Measurements from ENCODE around the gene CFAP20DC. TPM values are rescaled to one million over a fixed set of nuclear protein-coding genes. Genes with fewer than 3 reads are reported as not detected.

Gene CFAP20DC
- total RNA-seq, 1 experiment from 2014 or later: 2.8 TPM

DNA sequence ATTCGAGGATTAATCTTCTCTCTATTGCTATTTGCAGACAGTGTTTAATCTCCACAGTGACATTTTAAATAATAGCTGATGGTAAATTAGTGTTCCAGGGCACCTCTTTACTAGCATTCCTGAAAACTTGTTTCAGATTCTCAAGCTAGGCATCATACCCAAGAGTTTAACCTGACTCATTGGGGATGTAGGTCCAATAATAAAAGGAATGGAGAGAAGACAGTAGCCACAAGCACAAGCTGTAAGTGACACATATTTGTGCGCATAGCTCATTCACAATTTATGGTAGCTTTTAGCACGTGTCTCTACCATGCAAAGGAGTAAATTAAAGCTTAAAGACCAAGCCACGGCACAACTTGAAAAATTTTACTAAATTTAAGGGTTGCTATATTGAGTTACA, 212.0 kb downstream of the CFAP20DC start:
- ChIA-PET POLR2A (no interaction called here), CTCF (no interaction called here)
- no peaks in the 10 kb centered on the region for H3K4me1 ChIP-seq
- Mint-ChIP-seq H3K9me3 (ENCODE audit: unreplicated experiment) (no peaks in the 10 kb centered on the region), H3K4me3 (ENCODE audit: unreplicated experiment) (no peak overlapping the region), H3K27ac (ENCODE audit: unreplicated experiment) (no peak overlapping the region), H3K4me1 (ENCODE audit: low read depth, unreplicated experiment) (no peaks in the 10 kb centered on the region), H3K36me3 (ENCODE audit: insufficient read depth, unreplicated experiment) (no peaks in the 10 kb centered on the region), H3K27me3 (ENCODE audit: insufficient read depth, unreplicated experiment) (peaks cover 7% of the 10 kb centered on the region)
- intact Hi-C loops (cut with micrococcal nuclease; ENCODE audit: unreplicated experiment): no loop called here
- no peak for DNase-seq
- no TSS peak for BruUV-seq (replicated peaks)
- H3K27me3 ChIP-seq (replicated peaks; ENCODE audit: control insufficient read depth, insufficient read depth, low read length): no peaks in the 10 kb centered on the region
- no peak overlapping the region for H3K4me3 ChIP-seq (ENCODE audit: low read depth, low read length)
- no peaks in the 10 kb centered on the region for H3K9me3 ChIP-seq
- no peaks in the 10 kb centered on the region for H3K36me3 ChIP-seq (ENCODE audit: control insufficient read depth, insufficient read depth, low read length)
- TF ChIP-seq, protein P1, sequence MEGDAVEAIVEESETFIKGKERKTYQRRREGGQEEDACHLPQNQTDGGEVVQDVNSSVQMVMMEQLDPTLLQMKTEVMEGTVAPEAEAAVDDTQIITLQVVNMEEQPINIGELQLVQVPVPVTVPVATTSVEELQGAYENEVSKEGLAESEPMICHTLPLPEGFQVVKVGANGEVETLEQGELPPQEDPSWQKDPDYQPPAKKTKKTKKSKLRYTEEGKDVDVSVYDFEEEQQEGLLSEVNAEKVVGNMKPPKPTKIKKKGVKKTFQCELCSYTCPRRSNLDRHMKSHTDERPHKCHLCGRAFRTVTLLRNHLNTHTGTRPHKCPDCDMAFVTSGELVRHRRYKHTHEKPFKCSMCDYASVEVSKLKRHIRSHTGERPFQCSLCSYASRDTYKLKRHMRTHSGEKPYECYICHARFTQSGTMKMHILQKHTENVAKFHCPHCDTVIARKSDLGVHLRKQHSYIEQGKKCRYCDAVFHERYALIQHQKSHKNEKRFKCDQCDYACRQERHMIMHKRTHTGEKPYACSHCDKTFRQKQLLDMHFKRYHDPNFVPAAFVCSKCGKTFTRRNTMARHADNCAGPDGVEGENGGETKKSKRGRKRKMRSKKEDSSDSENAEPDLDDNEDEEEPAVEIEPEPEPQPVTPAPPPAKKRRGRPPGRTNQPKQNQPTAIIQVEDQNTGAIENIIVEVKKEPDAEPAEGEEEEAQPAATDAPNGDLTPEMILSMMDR (IDR thresholded peaks at IDR 0.05; ENCODE audit: insufficient read depth in 1 of 2, low read depth in 1 of 2, low read length in 1 of 2, severe bottlenecking in 1 of 2, unreplicated experiment in 1 of 2): no peak

DNA sequence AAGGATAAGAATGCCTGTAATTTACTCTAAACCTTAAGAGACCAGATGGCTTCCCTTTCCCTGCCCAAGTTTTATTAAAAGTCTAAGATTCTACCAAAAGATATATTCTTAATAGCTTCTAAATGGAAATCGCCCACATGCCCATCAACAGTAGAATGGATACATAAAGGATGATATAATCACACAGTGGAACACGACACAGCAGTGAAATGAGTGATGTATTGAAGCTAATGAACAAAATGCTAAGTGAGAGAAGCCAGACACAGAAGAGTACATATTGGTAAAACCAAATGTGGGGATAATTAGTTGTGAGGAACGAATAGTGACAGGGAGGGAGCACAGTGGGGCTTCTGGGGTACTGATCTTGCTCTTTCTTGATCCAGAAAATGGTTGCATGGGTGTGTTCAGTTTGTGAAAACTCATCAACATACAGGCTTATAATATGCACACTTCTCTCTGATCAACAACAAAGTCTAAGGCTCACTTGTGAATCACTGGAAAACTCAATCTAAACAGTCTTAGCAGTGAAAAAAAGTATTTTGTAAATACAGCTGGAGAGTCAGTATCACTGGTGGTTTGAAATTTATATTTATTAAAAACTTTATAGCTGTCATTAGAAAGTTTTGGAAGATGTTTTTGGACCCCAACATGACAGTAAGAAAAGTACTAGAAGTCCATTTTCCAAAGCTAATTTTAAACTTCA, 212.5 kb downstream of the CFAP20DC start:
- ChIA-PET CTCF (no interaction called here), POLR2A (no interaction called here)
- TF ChIP-seq, protein P1 (IDR thresholded peaks at IDR 0.05; ENCODE audit: insufficient read depth in 1 of 2, low read depth in 1 of 2, low read length in 1 of 2, severe bottlenecking in 1 of 2, unreplicated experiment in 1 of 2): no peak
- H3K27ac Mint-ChIP-seq (ENCODE audit: unreplicated experiment): no peak overlapping the region
- intact Hi-C loops (cut with micrococcal nuclease; ENCODE audit: unreplicated experiment): no loop called here
- H3K4me1 Mint-ChIP-seq (ENCODE audit: low read depth, unreplicated experiment): no peaks in the 10 kb centered on the region
- H3K36me3 Mint-ChIP-seq (ENCODE audit: insufficient read depth, unreplicated experiment): no peaks in the 10 kb centered on the region
- no peaks in the 10 kb centered on the region for H3K4me1 ChIP-seq
- no peak overlapping the region for H3K4me3 ChIP-seq (ENCODE audit: low read depth, low read length)
- no peak overlapping the region for H3K4me3 Mint-ChIP-seq (ENCODE audit: unreplicated experiment)
- H3K9me3 ChIP-seq: no peaks in the 10 kb centered on the region
- BruUV-seq (replicated peaks): no TSS peak
- no peaks in the 10 kb centered on the region for H3K36me3 ChIP-seq (ENCODE audit: control insufficient read depth, insufficient read depth, low read length)
- no peak for DNase-seq
- H3K27me3 ChIP-seq (replicated peaks; ENCODE audit: control insufficient read depth, insufficient read depth, low read length): no peaks in the 10 kb centered on the region
- no peaks in the 10 kb centered on the region for H3K9me3 Mint-ChIP-seq (ENCODE audit: unreplicated experiment)
- H3K27me3 Mint-ChIP-seq (ENCODE audit: insufficient read depth, unreplicated experiment): peaks cover 7% of the 10 kb centered on the region

- Mint-ChIP-seq H3K4me1 (ENCODE audit: low read depth, unreplicated experiment) (no peaks in the 10 kb centered on the region), H3K27me3 (ENCODE audit: insufficient read depth, unreplicated experiment) (peaks cover 7% of the 10 kb centered on the region), H3K27ac (ENCODE audit: unreplicated experiment) (no peak overlapping the region), H3K4me3 (ENCODE audit: unreplicated experiment) (no peak overlapping the region), H3K9me3 (ENCODE audit: unreplicated experiment) (no peaks in the 10 kb centered on the region), H3K36me3 (ENCODE audit: insufficient read depth, unreplicated experiment) (no peaks in the 10 kb centered on the region)
- TF ChIP-seq, protein P1 (IDR thresholded peaks at IDR 0.05; ENCODE audit: insufficient read depth in 1 of 2, low read depth in 1 of 2, low read length in 1 of 2, severe bottlenecking in 1 of 2, unreplicated experiment in 1 of 2): no peak
- H3K4me3 ChIP-seq (ENCODE audit: low read depth, low read length): no peak overlapping the region
- no peaks in the 10 kb centered on the region for H3K36me3 ChIP-seq (ENCODE audit: control insufficient read depth, insufficient read depth, low read length)
- no peaks in the 10 kb centered on the region for H3K9me3 ChIP-seq
- POLR2A ChIA-PET: no interaction called here
- no peak for DNase-seq
- CTCF ChIA-PET: no interaction called here
- no peaks in the 10 kb centered on the region for H3K4me1 ChIP-seq
- H3K27me3 ChIP-seq (replicated peaks; ENCODE audit: control insufficient read depth, insufficient read depth, low read length): no peaks in the 10 kb centered on the region
- intact Hi-C loops (cut with micrococcal nuclease; ENCODE audit: unreplicated experiment): no loop called here
- BruUV-seq (replicated peaks): no TSS peak
These were observed 214.7 kb downstream of the CFAP20DC start for GRCh38 chr3:58835086-58835485.
